ENCODE results near the gene MARF1.
"Not testable (repeated sequence)": the region's sequence is repeated elsewhere in the genome, so short reads cannot be mapped to it uniquely, and the experiment has no call there.

MARF1 gene

DNA sequence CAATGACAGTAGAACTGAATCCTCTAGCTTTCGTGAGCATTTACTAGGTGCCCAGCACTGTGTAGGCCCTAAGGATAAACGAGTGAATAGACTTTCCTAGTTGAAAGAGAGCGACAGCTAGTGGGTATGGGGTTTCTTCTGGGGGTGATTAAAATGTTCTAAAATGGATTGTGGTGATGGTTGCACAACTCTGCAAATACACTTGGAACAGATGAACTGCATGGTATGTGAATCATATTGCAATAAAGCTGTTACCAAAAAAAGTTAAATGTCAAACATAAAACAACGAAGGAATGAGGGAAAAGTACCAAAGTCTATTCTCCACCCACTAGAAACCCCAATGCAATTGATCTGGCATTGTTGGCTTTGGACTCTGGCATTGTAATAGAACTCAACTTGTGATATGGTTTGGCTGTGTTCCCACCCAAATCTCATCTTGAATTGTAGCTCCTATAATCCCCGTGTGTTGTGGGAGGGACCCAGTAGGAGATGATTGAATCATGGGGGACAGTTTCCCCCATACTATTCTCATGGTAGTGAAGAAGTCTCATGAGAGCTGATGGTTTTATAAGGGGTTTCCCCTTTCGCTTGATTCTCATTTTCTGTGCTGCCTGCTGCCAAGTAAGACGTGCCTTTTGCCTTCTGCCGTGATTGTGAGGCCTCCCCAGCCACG lies 70.5 kb downstream of the MARF1 start:
- no peak overlapping the region for H3K4me3 ChIP-seq (ENCODE audit: control insufficient read depth, low read depth, low read length)
- TF ChIP-seq, protein P1, sequence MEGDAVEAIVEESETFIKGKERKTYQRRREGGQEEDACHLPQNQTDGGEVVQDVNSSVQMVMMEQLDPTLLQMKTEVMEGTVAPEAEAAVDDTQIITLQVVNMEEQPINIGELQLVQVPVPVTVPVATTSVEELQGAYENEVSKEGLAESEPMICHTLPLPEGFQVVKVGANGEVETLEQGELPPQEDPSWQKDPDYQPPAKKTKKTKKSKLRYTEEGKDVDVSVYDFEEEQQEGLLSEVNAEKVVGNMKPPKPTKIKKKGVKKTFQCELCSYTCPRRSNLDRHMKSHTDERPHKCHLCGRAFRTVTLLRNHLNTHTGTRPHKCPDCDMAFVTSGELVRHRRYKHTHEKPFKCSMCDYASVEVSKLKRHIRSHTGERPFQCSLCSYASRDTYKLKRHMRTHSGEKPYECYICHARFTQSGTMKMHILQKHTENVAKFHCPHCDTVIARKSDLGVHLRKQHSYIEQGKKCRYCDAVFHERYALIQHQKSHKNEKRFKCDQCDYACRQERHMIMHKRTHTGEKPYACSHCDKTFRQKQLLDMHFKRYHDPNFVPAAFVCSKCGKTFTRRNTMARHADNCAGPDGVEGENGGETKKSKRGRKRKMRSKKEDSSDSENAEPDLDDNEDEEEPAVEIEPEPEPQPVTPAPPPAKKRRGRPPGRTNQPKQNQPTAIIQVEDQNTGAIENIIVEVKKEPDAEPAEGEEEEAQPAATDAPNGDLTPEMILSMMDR (IDR thresholded peaks at IDR 0.05; ENCODE audit: control insufficient read depth, insufficient read depth, low read depth, low read length, missing control alignments), result no peak
- DNase-seq (ENCODE audit: low read depth), result peak; percentile 80

DNA sequence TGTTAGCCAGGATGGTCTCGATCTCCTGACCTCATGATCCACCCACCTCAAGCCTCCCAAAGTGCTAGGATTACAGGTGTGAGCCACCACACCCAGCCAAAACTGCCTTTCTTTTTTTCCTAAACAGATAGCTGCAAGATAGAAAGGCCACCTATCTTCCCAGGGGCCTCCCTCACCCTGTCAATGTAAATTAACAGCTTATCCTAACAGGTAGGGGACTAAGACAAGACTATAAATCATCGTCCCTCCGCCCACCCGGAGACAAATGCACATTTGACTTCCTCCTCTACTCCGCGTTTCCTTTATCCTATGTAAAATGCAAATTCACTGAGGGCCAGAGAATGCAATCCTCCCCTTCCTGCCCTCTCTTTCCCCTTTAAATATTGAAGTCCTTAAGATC lies 71.4 kb downstream of the MARF1 start:
- H3K4me3 ChIP-seq (ENCODE audit: control insufficient read depth, low read depth, low read length), result no peak overlapping the region
- DNase-seq (ENCODE audit: low read depth), result no peak
- TF ChIP-seq, protein P1 (IDR thresholded peaks at IDR 0.05; ENCODE audit: control insufficient read depth, insufficient read depth, low read depth, low read length, missing control alignments), result no peak

DNA sequence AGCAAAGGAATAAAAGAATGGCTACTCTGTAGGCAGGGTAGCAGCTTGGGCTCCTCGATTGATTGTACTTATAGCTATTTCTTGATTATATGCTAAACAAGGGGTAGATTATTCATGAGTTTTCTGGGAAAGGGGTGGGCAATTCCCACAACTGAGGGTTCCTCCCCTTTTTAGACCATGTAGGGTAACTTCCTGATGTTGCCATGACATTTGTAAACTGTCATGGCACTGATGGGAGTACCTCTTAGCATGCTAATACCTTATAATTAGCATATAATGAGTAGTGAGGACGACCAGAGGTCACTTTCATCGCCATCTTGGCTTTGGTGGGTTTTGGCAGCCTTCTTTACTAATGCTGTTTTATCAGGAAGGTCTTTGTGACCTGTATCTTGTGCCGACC lies 72.3 kb downstream of the MARF1 start:
- H3K4me3 ChIP-seq (ENCODE audit: control insufficient read depth, low read depth, low read length); DNase-seq (ENCODE audit: low read depth): not testable (repeated sequence)

DNA sequence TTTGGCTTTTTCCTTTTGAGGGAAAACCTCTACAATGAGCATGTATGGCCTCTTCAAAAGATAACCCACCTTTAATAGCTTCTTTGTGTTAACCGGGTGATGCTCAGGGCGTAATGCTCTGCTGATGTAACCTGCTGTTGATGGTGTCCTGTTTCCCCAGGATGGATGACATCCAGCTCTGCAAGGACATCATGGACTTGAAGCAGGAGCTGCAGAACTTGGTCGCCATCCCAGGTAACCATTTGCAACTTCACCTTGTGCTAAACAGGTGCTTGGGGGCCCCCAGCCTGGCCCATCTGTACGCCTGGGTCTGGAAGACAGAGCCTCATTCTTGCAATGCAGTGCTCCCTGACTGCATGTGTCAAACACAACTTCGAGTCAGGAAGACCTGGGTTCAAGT lies 75.1 kb downstream of the MARF1 start:
- H3K4me3 ChIP-seq (ENCODE audit: control insufficient read depth, low read depth, low read length), result no peak overlapping the region
- DNase-seq (ENCODE audit: low read depth), result no peak
- TF ChIP-seq, protein P1 (IDR thresholded peaks at IDR 0.05; ENCODE audit: control insufficient read depth, insufficient read depth, low read depth, low read length, missing control alignments), result no peak

DNA sequence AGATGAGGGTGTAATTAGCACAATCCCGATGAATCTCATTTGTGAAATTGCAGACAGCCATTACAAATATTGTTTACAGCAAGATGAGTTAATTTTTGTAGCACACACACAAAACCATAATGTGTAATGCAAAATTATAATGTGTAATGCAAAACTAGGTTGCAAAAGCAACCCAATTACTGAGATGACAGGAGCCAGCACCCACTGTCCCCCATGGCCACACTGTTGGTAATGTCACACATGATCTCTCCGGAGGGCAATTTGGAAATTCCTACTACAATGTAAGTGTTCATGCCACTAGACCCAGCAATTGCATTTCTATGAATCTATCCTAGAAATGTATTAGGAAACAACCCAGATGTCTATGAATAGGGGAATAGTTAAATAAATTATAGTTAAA lies 76.9 kb downstream of the MARF1 start:
- TF ChIP-seq, protein P1 (IDR thresholded peaks at IDR 0.05; ENCODE audit: control insufficient read depth, insufficient read depth, low read depth, low read length, missing control alignments), result no peak
- no peak overlapping the region for H3K4me3 ChIP-seq (ENCODE audit: control insufficient read depth, low read depth, low read length)
- no peak for DNase-seq (ENCODE audit: low read depth)

DNA sequence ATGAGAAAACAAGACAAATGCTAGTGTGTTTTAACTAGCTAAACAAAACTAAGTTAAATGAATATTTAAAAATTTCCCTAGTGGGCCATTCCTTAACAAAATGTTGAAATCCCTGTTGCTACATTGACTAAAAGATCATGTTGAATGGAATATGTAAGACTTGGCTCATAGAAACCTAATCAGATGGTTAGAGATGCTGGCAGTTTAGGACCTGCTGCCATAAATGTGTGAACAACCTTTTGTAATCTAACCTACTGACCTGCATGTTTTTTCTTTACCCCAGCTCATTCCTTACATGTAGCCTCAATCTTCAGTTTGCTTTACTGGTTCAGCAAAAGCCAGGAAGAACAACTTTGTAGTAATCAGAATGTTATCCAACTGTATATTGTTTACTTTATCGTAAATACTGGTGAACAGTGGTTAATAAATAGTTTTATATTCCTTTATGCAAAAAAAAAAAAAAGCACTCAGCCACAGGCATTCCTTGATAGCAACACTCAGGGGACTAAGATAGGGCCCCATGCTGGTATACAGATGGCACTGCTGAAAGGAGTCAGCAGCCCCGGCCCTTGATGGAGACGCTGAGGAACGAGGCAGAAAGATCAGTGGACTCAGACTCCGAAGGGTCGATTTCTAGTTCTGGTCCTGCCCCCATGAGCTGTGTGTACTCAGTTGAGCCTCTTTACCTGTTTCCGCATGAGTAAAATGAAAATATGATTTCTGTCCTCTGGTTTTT lies 78.2 kb downstream of the MARF1 start:
- H3K4me3 ChIP-seq (ENCODE audit: control insufficient read depth, low read depth, low read length), result no peak overlapping the region
- DNase-seq (ENCODE audit: low read depth), result no peak
- TF ChIP-seq, protein P1 (IDR thresholded peaks at IDR 0.05; ENCODE audit: control insufficient read depth, insufficient read depth, low read depth, low read length, missing control alignments), result no peak

DNA sequence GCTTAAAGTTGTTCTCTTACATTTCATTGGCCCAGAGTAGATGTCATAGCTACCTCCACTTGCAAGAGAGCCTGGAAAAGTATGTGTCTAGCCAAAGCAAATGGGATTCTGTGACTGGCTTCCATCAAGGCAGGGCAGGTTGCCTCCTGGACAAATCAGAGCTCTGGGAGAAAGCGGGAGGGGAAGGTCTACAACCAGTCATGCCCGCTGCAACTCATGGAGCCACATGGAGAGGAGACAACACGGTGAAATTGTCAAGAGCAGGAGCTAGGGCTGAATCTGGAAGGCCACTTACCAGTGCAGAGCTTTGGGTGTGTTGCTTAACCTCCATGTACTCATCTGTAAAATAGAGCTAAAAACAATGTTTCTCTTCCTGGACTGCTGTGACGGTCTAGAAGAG lies 83.8 kb downstream of the MARF1 start:
- TF ChIP-seq, protein P1 (IDR thresholded peaks at IDR 0.05; ENCODE audit: control insufficient read depth, insufficient read depth, low read depth, low read length, missing control alignments), result no peak
- DNase-seq (ENCODE audit: low read depth), result no peak
- no peak overlapping the region for H3K4me3 ChIP-seq (ENCODE audit: control insufficient read depth, low read depth, low read length)
